ENCODE measurements around the gene RPL27. TPM values are rescaled to one million over a fixed set of nuclear protein-coding genes. Genes with fewer than 3 reads are reported as not detected.
"Not testable (repeated sequence)": the region's sequence is repeated elsewhere in the genome, so short reads cannot be mapped to it uniquely, and the experiment has no call there.

RPL27 gene
- polyA plus RNA-seq, 1 donor (not counting 4 experiments of a cell fraction or from before 2014, with no cell fraction given): 7,614 TPM

DNA sequence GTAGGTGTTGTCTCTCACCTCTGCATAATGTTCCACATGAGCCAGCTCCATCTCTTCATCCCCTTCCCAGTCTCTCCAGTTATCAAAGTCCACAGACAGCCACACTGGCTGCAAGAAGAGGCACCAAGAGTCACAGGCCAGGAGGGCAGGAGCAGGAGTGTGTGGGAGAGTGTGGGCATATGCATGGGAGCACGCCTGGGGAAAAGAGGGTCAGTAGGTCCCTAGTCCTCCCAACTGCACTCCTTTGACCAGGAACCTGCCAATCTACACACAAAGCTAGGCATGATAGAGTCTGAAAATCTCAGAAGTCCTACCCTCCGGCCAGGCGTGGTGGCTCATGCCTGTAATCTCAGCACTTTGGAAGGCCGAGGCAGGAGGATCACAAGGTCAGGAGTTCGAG lies 26.6 kb upstream of the RPL27 start:
- no peak overlapping the region for H3K9ac ChIP-seq (ENCODE audit: control insufficient read depth, extremely low read depth, insufficient read depth, low read length)
- no peaks in the 10 kb centered on the region for H3K4me1 ChIP-seq (ENCODE audit: control insufficient read depth, extremely low read depth, insufficient read depth, low read length)
- TF ChIP-seq, protein P1, sequence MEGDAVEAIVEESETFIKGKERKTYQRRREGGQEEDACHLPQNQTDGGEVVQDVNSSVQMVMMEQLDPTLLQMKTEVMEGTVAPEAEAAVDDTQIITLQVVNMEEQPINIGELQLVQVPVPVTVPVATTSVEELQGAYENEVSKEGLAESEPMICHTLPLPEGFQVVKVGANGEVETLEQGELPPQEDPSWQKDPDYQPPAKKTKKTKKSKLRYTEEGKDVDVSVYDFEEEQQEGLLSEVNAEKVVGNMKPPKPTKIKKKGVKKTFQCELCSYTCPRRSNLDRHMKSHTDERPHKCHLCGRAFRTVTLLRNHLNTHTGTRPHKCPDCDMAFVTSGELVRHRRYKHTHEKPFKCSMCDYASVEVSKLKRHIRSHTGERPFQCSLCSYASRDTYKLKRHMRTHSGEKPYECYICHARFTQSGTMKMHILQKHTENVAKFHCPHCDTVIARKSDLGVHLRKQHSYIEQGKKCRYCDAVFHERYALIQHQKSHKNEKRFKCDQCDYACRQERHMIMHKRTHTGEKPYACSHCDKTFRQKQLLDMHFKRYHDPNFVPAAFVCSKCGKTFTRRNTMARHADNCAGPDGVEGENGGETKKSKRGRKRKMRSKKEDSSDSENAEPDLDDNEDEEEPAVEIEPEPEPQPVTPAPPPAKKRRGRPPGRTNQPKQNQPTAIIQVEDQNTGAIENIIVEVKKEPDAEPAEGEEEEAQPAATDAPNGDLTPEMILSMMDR (optimal IDR thresholded peaks at IDR 0.05 in 1 of 3, IDR thresholded peaks at IDR 0.05 in 1 of 3, conservative IDR thresholded peaks at IDR 0.05 in 1 of 3; ENCODE audit: extremely low read depth in 1 of 3, insufficient read depth in 2 of 3, low read length in 3 of 3): no peak
- TF ChIP-seq EZH2 (IDR thresholded peaks at IDR 0.05; ENCODE audit: low read length): no peak
- DNase-seq (ENCODE audit: low read depth, low spot score) (no peak), FAIRE-seq (no peak)
- H4K20me1 ChIP-seq (ENCODE audit: control insufficient read depth, extremely low read depth, insufficient read depth, low read length): no peaks in the 10 kb centered on the region
- no peaks in the 10 kb centered on the region for H3K79me2 ChIP-seq (ENCODE audit: control insufficient read depth, insufficient read depth, low read length)
- no peaks in the 10 kb centered on the region for H3K27me3 ChIP-seq (ENCODE audit: control insufficient read depth, extremely low read depth, insufficient read depth, low read length)
- no peaks in the 10 kb centered on the region for H3K36me3 ChIP-seq (ENCODE audit: control insufficient read depth in 2 of 2, extremely low read depth in 1 of 2, insufficient read depth in 2 of 2, low read length in 2 of 2)
- no peak overlapping the region for H3K4me2 ChIP-seq (ENCODE audit: control insufficient read depth, extremely low read depth, insufficient read depth, low read depth, low read length)
- no peak overlapping the region for H2AFZ ChIP-seq (ENCODE audit: control insufficient read depth, low read length)
- no peaks in the 10 kb centered on the region for H3K9me3 ChIP-seq (ENCODE audit: control insufficient read depth, low read depth, low read length)
- H3K9me1 ChIP-seq (ENCODE audit: control insufficient read depth, extremely low read depth, insufficient read depth, low read length): no peaks in the 10 kb centered on the region
- dilution Hi-C loops (cut with MboI; ENCODE audit: extremely low pct_ligation_motif_present, low sequenced_read_pairs): no loop called here
- H3K4me3 ChIP-seq (ENCODE audit: control insufficient read depth in 2 of 3, extremely low read depth in 1 of 3, insufficient read depth in 2 of 3, low read depth in 1 of 3, low read length in 3 of 3): no peak overlapping the region
- H3K27ac ChIP-seq (ENCODE audit: control insufficient read depth, insufficient read depth, low read length): no peak overlapping the region

DNA sequence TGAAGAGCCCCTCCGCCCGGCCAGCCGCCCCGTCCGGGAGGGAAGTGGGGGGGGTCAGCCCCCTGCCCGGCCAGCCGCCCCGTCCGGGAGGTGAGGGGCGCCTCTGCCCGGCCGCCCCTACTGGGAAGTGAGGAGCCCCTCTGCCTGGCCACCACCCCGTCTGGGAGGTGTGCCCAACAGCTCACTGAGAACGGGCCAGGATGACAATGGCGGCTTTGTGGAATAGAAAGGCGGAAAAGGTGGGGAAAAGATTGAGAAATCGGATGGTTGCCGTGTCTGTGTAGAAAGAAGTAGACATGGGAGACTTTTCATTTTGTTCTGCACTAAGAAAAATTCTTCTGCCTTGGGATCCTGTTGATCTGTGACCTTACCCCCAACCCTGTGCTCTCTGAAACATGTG lies 24.9 kb upstream of the RPL27 start:
- H3K9me1 ChIP-seq (ENCODE audit: control insufficient read depth, extremely low read depth, insufficient read depth, low read length); H3K79me2 ChIP-seq (ENCODE audit: control insufficient read depth, insufficient read depth, low read length); H3K4me2 ChIP-seq (ENCODE audit: control insufficient read depth, extremely low read depth, insufficient read depth, low read depth, low read length); H3K4me3 ChIP-seq (ENCODE audit: control insufficient read depth in 2 of 3, extremely low read depth in 1 of 3, insufficient read depth in 2 of 3, low read depth in 1 of 3, low read length in 3 of 3); H3K36me3 ChIP-seq (ENCODE audit: control insufficient read depth in 2 of 2, extremely low read depth in 1 of 2, insufficient read depth in 2 of 2, low read length in 2 of 2); dilution Hi-C loops (cut with MboI; ENCODE audit: extremely low pct_ligation_motif_present, low sequenced_read_pairs); DNase-seq (ENCODE audit: low read depth, low spot score); H3K9ac ChIP-seq (ENCODE audit: control insufficient read depth, extremely low read depth, insufficient read depth, low read length); H3K27me3 ChIP-seq (ENCODE audit: control insufficient read depth, extremely low read depth, insufficient read depth, low read length); H2AFZ ChIP-seq (ENCODE audit: control insufficient read depth, low read length); FAIRE-seq; H3K27ac ChIP-seq (ENCODE audit: control insufficient read depth, insufficient read depth, low read length); H4K20me1 ChIP-seq (ENCODE audit: control insufficient read depth, extremely low read depth, insufficient read depth, low read length); H3K4me1 ChIP-seq (ENCODE audit: control insufficient read depth, extremely low read depth, insufficient read depth, low read length); H3K9me3 ChIP-seq (ENCODE audit: control insufficient read depth, low read depth, low read length): not testable (repeated sequence)

DNA sequence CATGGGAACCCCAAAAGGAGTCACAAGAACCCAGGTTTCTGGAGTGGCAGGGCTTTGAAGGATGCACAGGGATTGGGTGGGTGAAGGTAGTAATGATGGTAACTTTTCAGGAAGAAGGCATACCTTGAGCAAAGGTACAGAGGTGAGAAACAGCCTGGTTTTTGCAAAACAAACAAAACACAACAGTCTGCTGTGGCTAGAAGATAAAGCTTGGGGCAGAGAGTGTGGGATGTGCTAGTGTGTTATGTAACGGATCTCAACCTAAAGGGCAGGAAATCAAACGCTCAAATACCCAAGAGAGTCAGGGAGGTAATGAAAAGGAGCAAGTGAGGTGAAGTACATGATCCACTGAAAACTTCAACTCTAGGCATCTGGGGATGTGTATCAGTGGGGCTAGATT lies 23.0 kb upstream of the RPL27 start:
- Histone ChIP-seq H4K20me1 (ENCODE audit: control insufficient read depth, extremely low read depth, insufficient read depth, low read length) (no peaks in the 10 kb centered on the region), H3K36me3 (ENCODE audit: control insufficient read depth in 2 of 2, extremely low read depth in 1 of 2, insufficient read depth in 2 of 2, low read length in 2 of 2) (no peaks in the 10 kb centered on the region), H3K4me2 (ENCODE audit: control insufficient read depth, extremely low read depth, insufficient read depth, low read depth, low read length) (no peak overlapping the region), H3K27me3 (ENCODE audit: control insufficient read depth, extremely low read depth, insufficient read depth, low read length) (no peaks in the 10 kb centered on the region), H3K9ac (ENCODE audit: control insufficient read depth, extremely low read depth, insufficient read depth, low read length) (no peak overlapping the region), H3K9me3 (ENCODE audit: control insufficient read depth, low read depth, low read length) (no peaks in the 10 kb centered on the region), H3K9me1 (ENCODE audit: control insufficient read depth, extremely low read depth, insufficient read depth, low read length) (no peaks in the 10 kb centered on the region), H3K27ac (ENCODE audit: control insufficient read depth, insufficient read depth, low read length) (no peak overlapping the region), H3K79me2 (ENCODE audit: control insufficient read depth, insufficient read depth, low read length) (no peaks in the 10 kb centered on the region), H3K4me1 (ENCODE audit: control insufficient read depth, extremely low read depth, insufficient read depth, low read length) (peaks cover 8% of the 10 kb centered on the region), H2AFZ (ENCODE audit: control insufficient read depth, low read length) (no peak overlapping the region), H3K4me3 (ENCODE audit: control insufficient read depth in 2 of 3, extremely low read depth in 1 of 3, insufficient read depth in 2 of 3, low read depth in 1 of 3, low read length in 3 of 3) (no peak overlapping the region)
- TF ChIP-seq EZH2 (IDR thresholded peaks at IDR 0.05; ENCODE audit: low read length): no peak
- TF ChIP-seq, protein P1 (optimal IDR thresholded peaks at IDR 0.05 in 1 of 3, IDR thresholded peaks at IDR 0.05 in 1 of 3, conservative IDR thresholded peaks at IDR 0.05 in 1 of 3; ENCODE audit: extremely low read depth in 1 of 3, insufficient read depth in 2 of 3, low read length in 3 of 3): no peak
- FAIRE-seq (no peak), DNase-seq (ENCODE audit: low read depth, low spot score) (no peak)
- dilution Hi-C loops (cut with MboI; ENCODE audit: extremely low pct_ligation_motif_present, low sequenced_read_pairs): no loop called here

DNA sequence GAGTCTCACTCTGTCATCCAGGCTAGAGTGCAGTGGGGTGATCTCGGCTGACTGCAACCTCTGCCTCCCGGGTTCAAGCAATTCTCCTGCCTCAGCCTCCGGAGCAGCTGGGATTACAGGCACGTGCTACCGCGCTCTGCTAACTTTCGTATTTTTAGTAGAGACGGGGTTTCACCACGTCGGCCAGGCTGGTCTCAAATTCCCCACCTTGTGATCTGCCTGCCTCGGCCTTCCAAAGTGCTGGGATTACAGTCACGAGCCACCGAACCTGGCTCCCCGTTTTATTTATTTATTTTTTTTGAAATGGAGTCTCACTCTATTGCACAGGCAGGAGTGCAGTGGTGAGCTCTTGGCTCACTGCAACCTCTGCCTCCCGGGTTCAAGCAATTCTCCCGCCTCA lies 22.5 kb upstream of the RPL27 start:
- H3K9me3 ChIP-seq (ENCODE audit: control insufficient read depth, low read depth, low read length); FAIRE-seq; H2AFZ ChIP-seq (ENCODE audit: control insufficient read depth, low read length); H3K27me3 ChIP-seq (ENCODE audit: control insufficient read depth, extremely low read depth, insufficient read depth, low read length); H3K4me1 ChIP-seq (ENCODE audit: control insufficient read depth, extremely low read depth, insufficient read depth, low read length); H3K4me3 ChIP-seq (ENCODE audit: control insufficient read depth in 2 of 3, extremely low read depth in 1 of 3, insufficient read depth in 2 of 3, low read depth in 1 of 3, low read length in 3 of 3); H3K9ac ChIP-seq (ENCODE audit: control insufficient read depth, extremely low read depth, insufficient read depth, low read length); dilution Hi-C loops (cut with MboI; ENCODE audit: extremely low pct_ligation_motif_present, low sequenced_read_pairs); H3K36me3 ChIP-seq (ENCODE audit: control insufficient read depth in 2 of 2, extremely low read depth in 1 of 2, insufficient read depth in 2 of 2, low read length in 2 of 2); H4K20me1 ChIP-seq (ENCODE audit: control insufficient read depth, extremely low read depth, insufficient read depth, low read length); H3K27ac ChIP-seq (ENCODE audit: control insufficient read depth, insufficient read depth, low read length); DNase-seq (ENCODE audit: low read depth, low spot score); H3K79me2 ChIP-seq (ENCODE audit: control insufficient read depth, insufficient read depth, low read length); H3K4me2 ChIP-seq (ENCODE audit: control insufficient read depth, extremely low read depth, insufficient read depth, low read depth, low read length); H3K9me1 ChIP-seq (ENCODE audit: control insufficient read depth, extremely low read depth, insufficient read depth, low read length): not testable (repeated sequence)
